Stimulated activated CD8-positive, alpha-beta memory T cell treated with anti-CD3 and anti-CD28 coated beads, Interleukin-15, amount 100 ng/mL, for 4 hours (primary cell): Measurements from ENCODE around the gene SPDYE1.
"Not testable (repeated sequence)": the region's sequence is repeated elsewhere in the genome, so short reads cannot be mapped to it uniquely, and the experiment has no call there.

Experiments
- DNase-seq, 2 donors: peaks; one replicate each; pipeline ENCODE4 v3.0.0-alpha.2; 2020; ENCODE audit warnings: low read depth in 2 of 2

Gene SPDYE1

DNA sequence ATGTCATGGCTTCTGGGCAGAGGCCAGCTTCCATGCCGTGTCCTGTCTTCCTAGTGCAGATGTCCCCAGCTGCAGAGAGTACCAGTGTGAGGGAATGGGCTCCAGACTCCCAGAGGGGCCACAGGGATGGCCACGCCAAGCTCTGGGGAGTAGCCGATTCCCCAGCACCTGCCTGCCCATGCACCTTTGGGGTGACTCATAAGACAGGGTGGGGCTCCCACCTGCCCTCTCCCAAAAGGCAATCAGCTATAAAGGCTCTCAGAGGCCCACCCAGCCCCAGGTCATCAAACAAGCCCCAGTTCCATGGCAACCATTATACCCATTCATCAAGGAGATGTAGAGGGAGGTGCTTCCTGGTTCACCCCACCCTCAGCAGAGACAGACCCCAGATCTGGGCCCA lies at the start of gene SPDYE1:
Gene SPDYE1 (plus strand): TSS at position 366 of the 400 bp plus-strand sequence. CDS start 2,053 bp downstream, outside the sequence.
- DNase-seq: not testable (repeated sequence)

GRCh38 chr7:43952028-43952427 lies 45.7 kb upstream of the SPDYE1 start:
- DNase-seq: no peak

GRCh38 chr7:43953071-43953470 lies 44.6 kb upstream of the SPDYE1 start:
- no peak for DNase-seq

DNA sequence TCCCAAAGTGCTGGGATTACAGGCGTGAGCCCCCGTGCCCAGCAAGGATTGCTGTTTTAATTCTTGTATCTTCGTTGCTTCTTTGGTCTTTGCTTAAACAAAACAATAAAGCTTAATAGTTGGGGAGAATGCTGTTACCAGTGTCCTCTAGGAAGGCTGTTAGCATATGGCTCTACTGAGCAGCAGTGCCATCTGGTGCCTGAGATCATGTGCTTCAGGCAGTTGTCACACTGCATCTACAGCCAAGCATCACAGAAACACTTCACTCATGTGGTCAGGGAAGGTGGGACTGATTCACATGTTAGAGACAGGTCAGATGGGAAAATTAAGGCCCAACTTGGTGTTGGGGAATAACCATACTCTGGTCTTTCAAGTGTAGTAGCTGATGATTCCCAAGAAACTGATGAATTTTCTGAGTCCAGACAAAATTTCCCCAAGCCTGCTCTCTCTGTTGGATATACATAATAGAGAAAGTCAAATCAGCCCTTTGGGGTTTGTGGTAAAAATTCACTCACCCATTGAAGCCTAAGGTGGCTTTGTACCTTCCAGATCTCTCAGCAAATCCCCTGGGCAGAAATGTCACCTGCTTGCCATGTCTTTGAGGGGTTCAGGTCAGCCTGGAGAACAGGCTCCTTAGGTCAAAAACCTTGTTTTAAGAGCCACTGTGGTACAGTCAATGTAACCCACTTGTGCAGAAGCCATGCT lies 43.0 kb upstream of the SPDYE1 start:
- no peak for DNase-seq

DNA sequence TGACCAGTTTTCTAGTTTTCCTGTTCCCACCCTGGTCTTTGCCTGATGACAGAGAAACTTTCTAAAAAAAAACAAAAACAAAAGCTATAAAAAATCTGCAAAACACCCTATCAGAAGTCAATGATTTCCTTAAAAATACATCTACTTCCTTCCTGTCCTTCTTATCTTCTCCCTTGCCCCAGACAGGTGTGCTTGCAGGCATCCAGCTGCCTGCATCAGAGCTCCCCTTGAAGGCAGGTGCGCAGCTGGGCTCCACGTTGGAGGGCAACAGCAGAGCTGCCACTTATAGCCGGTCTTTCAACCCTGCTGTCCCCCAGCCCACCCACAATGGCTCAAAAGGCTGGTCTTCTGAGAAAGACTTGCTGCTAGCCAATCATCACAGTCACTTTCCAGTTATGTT lies 41.7 kb upstream of the SPDYE1 start:
- no peak for DNase-seq

GRCh38 chr7:43960933-43961332 lies 36.8 kb upstream of the SPDYE1 start:
- no peak for DNase-seq

DNA sequence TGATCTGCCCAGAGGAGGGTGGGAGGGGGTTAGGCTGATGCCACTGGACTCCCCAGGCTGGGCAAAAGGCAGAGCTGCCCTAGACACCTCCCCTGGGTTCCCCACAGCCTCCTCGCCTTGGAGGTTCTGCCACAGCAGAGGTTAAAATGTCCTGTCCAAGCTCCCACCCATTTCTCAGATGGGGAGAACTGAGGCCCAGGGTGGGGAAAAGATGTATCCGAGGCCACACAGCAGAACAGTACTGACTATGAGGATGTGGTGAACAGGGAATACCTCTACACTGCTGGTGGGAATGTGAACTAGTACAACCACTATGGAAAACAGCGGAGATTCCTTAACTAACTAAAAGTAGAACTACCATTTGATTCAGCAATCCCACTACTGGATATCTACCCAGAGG lies 31.3 kb upstream of the SPDYE1 start:
- not testable (repeated sequence) for DNase-seq

DNA sequence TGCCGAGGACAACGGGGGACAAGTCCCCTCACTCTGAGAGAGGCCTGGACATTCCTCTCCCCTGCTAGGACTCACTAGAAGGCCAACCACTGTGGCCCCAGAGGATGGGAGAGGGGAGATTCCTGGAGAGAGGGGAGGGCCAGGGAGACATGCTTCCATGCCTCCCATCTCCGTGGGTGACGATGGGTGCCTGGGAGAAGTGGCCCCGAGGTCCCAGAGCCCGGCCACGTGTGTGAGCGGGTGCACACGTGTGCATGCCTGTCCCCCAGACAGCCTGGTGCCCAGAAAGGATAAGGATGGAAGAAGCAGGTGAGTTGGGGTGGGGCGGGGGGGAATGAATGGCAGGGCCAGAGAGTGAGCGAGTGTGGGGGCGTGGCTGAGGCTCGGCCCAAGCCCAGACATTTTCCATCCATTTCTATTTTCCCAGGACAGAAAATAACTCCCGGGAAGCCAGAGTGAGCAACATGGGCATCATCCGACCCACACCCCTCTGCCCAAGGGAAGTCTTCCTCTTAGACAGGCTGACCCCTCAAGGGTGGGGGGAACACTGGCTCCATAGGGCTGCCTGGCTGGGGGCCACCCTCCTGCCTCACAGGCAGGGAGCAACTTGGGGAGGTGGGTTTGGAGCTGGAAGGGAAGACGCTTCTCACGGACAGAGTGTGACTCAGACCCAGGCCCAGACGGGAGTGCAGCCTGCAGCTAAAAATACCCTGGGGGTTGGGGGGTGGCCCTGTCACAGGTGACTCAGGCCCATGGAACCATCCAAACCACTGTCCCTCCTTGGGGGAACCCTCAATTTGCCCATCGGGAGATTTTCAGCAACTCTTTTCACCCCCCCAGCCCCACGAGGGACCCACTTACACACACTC lies 29.3 kb upstream of the SPDYE1 start:
- not testable (repeated sequence) for DNase-seq

GRCh38 chr7:43969586-43969985 lies 28.1 kb upstream of the SPDYE1 start:
- DNase-seq: not testable (repeated sequence)

- not testable (repeated sequence) for DNase-seq
Measured at GRCh38 chr7:43970698-43971097, 27.0 kb upstream of the SPDYE1 start.

DNA sequence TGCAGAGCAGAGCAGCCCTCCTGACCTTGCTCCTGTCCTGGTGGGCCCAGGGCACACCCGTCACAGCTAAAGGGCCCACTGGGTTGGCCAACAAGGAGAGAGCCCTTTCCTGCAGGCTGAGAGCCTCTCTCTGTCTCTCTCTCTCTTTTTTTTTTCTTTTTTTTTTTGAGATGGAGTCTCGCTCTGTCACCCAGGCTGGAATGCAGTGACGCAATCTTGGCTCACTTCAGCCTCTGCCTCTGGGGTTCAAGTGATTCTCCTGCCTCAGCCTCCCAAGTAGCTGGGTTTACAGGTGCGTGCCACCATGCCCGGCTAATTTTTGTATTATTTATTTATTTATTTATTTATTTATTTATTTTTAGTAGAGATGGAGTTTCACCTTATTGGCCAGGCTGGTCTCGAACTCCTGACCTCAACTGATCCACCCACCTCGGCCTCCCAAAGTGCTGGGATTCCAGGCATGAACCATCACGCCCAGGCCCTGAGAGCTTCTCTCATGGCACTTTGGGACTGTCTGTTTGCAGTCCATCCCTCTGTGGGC lies 23.6 kb upstream of the SPDYE1 start:
- not testable (repeated sequence) for DNase-seq

DNA sequence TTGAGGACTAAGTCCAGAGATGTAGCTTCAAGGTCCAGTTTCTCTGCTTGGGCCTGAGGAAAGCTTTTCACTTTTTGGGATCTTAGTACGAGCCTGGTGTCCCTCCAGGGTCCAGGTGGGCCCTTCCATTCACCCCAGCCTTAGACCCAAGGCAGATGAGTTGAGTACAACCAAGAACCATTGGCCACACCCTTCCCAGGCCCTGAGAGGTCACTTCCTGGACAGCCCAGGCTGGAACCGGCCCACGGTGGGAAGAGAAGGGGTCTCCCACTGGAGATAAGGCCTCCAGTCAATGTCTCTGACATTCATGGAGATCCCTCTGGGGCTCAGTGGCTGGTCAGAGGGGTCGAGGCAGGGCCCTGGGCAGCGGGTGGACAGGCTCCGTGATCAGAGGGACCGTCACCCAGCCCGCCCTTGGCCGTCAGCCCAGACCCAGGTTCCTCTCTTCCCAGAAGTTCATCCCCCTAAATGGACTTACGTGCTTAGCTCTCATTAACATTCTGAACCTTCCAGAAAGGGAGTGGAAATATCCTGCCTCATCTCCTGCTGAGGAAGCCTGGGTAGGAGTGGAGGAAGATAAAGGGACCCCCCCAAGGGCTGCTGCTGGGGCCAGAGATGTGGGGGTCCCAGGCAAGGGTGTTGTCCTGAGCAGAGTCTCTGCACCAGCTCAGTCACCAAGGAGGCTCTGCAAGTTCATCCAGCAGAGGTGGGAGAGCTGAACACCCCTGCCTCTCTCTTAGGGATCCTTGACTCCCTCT lies 22.8 kb upstream of the SPDYE1 start:
- not testable (repeated sequence) for DNase-seq

DNA sequence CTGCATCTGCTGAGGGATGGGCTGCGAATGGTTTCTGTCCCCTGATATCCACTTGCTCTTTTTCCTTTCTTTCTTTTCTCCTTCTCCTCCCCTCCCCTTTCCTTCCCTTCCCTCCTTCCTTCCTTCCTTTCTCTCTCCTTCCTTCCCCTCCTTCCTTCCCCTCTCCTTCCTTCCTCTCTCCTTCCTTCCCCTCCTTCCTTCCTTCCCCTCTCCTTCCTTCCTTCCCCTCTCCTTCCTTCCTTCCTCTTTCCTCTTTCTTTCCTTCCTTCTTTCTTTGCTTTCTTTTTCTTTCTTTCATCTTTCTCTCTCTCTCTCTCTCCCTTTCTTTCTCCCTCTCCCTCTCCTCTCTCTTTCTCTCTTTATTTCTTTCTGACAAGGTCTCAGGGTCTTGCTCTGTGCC lies 20.2 kb upstream of the SPDYE1 start:
- no peak for DNase-seq

DNA sequence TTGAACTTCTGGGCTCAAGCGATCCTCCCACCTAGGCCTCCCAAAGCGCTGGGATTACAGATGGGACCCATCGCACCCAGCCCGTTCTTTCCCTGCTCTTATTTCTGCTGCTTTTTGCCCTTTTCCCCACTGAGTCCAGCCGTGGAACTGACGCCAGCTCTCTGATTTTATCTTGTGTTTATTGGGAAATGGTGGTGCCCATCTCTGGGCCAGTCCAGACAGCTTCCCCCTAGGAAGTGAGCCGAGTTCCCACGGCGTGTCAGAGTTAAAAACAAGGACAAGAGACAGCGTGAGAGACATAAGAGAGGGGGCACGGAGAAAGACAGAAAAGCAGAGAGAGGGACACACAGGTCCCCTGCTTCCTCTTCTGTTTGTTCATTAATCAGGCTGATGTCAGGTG lies 19.6 kb upstream of the SPDYE1 start:
- not testable (repeated sequence) for DNase-seq

DNA sequence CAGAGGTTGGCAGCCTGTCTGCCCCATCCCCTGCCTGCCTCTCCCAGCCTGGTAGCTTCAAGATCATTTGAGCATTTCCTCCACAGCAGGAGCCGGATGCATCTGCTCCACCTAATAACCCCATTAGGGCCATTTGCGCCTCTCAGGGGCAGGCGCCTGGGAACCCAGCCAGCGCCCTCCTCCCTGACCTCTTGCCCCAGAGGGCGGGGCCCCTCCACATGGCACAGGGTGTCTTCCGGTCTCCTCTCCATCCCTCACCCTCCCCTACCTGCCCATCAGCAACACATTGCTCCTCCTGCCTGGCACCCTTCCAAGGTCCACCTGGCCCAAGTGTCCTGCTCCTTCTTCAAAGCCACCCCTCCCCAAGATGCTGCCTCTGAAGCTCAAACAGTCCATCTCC lies 14.8 kb upstream of the SPDYE1 start:
- DNase-seq: not testable (repeated sequence)

- DNase-seq: not testable (repeated sequence)
Measured at GRCh38 chr7:43983736-43984135, 14.0 kb upstream of the SPDYE1 start.

DNA sequence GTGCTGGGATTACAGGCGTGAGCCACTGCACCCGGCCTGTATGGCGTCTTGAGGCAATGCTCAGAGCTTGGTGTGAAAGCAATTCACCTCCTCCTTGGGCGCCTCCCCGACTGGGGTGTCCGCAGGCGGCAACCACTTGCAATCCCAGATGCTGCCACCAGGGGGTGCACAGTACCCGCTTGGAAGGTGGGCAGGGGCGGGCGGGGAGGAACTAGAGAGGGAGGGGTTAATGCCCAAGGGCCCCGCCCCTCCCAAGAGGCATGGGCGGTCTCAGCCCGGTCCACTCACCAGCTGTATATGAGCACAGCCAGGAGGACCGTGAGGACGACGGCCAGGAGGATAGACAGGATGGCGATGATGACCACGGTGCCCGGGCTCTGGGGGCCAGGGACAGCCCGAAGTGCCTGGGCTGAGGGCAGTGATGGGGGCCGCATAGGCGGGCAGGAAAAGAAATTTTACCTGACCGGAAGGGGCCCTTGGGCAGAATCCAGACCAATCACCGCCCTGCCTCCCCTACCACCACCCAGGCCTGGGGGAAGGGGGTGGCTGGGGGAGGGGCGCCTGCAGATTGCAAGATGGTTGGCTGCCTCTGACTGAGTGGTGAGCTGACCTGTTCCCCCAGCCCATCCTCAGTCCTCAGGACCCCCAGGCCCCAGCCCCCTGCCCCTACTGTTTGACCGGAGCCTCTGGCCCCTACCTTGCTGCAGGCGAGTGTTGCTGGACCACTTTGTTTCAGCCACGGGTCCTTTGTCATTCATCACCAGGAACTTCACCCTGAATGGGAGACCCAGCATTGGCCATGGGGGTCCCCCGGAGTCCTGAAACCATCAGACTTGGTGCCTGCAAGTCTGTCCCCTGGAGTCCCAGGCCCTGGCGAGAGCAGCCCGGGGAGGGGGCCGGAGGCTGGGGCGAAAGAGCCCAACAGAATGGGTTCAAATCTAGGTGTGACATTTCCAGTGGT lies 11.5 kb upstream of the SPDYE1 start:
- DNase-seq: peak; percentile 59 to 61

DNA sequence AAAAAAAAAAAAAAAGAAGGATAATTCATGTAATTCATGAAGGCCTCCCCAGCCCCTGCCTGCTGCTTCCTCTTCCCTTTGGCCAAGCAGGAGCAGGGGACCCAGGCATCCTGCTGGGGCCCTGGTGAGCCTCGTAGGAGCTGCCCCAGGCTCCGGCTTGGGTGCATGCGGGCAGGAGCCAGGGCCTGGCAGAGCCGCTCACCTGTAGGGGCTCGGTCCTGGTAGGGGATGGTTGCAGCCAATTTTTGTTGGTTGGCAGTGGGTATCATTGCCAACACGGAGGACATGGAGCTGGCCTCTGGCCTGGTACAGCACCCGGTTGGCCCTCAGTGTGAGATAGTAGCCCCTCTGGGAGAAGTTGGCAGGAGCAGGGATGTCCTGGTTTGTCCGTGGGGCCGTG lies 10.2 kb upstream of the SPDYE1 start:
- DNase-seq: not testable (repeated sequence)

GRCh38 chr7:43990011-43990585 lies 7.6 kb upstream of the SPDYE1 start:
- DNase-seq: not testable (repeated sequence)

GRCh38 chr7:43990829-43991228 lies 6.9 kb upstream of the SPDYE1 start:
- not testable (repeated sequence) for DNase-seq
